H1 (cell line): ENCODE measurements around the gene MAPKAPK2. TPM values are rescaled to one million over a fixed set of nuclear protein-coding genes. Genes with fewer than 3 reads are reported as not detected.

ENCODE experiments used
- CTCF ChIA-PET: fragments of 300-600 bp; sonication (Branson Sonifier 250); formaldehyde crosslinking; loops from one replicate; lab custom pipeline; 2021; ENCODE audit not compliant: partially characterized antibody; lab: Charles Lee
- POLR2A ChIA-PET: fragments of 300-600 bp; sonication (Branson Sonifier 250); formaldehyde crosslinking; loops from one replicate; lab custom pipeline; 2021; ENCODE audit warnings: inconsistent platforms; ENCODE audit not compliant: partially characterized antibody; lab: Charles Lee
- DNase-seq, 2 experiments: peaks; one replicate each; pipeline versions ENCODE4 v3.0.0 to v3.0.0-alpha.2; 2010 to 2022; ENCODE audit warnings: low spot score in 2 of 2, low read depth in 1 of 2, mixed read lengths in 1 of 2
- FAIRE-seq: peaks from 2 replicates; lab custom pipeline; 2011; peaks lifted over from hg19 to GRCh38; lab: Jason Lieb, UNC
- H2AFZ ChIP-seq: 2 replicates; pipeline ENCODE4 v1.8.1; 2012; ENCODE audit warnings: low read length, inconsistent platforms
- H2AK5ac ChIP-seq: 2 replicates; pipeline ENCODE4 v1.6.1; 2013; ENCODE audit warnings: low read depth, low read length
- H2BK120ac ChIP-seq: replicated peaks from 2 replicates; pipeline ENCODE3; 2013; ENCODE audit warnings: low read depth, low read length, inconsistent platforms
- H2BK12ac ChIP-seq: 2 replicates; pipeline ENCODE4 v1.6.1; 2013; ENCODE audit warnings: low read depth, low read length
- H2BK15ac ChIP-seq: 2 replicates; pipeline ENCODE4 v1.6.1; 2013; ENCODE audit warnings: low read length
- H2BK20ac ChIP-seq: 2 replicates; pipeline ENCODE4 v1.6.1; 2013; ENCODE audit warnings: low read length
- H2BK5ac ChIP-seq: 2 replicates; pipeline ENCODE4 v1.6.1; 2013; ENCODE audit warnings: low read depth, low read length
- H3K14ac ChIP-seq: 2 replicates; pipeline ENCODE4 v1.6.1; 2013; ENCODE audit warnings: inconsistent platforms; ENCODE audit not compliant: insufficient read length
- H3K18ac ChIP-seq: 2 replicates; pipeline ENCODE4 v1.6.1; 2013; ENCODE audit warnings: low read length; ENCODE audit errors: extremely low read depth
- H3K23ac ChIP-seq: 2 replicates; pipeline ENCODE4 v1.6.1; 2013; ENCODE audit warnings: inconsistent platforms; ENCODE audit not compliant: insufficient read length
- H3K23me2 ChIP-seq: 2 replicates; pipeline ENCODE4 v1.6.1; 2013; ENCODE audit warnings: low read depth, low read length
- H3K27ac ChIP-seq: 2 replicates; pipeline ENCODE4 v1.6.1; 2011; ENCODE audit warnings: low read depth, low read length, inconsistent platforms
- H3K27me3 ChIP-seq, 4 experiments: replicated peaks in 1 of 4; 1 replicate in 1 of 4; 2 replicates in 3 of 4; pipeline versions ENCODE4 v1.6.1 to v1.8.1; 2011 to 2013; ENCODE audit warnings: low read length in 3 of 4, mild to moderate bottlenecking in 3 of 4, inconsistent platforms in 2 of 4, mixed read lengths in 2 of 4, moderate library complexity in 1 of 4; ENCODE audit not compliant: control insufficient read depth in 3 of 4, insufficient read depth in 3 of 4; ENCODE audit errors: extremely low read depth in 1 of 4
- H3K36me3 ChIP-seq, 4 experiments: 2 replicates each; pipeline versions ENCODE4 v1.6.1 to v1.8.1; 2011 to 2013; ENCODE audit warnings: mild to moderate bottlenecking in 4 of 4, low read length in 3 of 4, moderate library complexity in 2 of 4, control low read depth in 1 of 4, inconsistent platforms in 1 of 4; ENCODE audit not compliant: insufficient read depth in 4 of 4, control insufficient read depth in 2 of 4
- H3K4ac ChIP-seq: replicated peaks from 2 replicates; pipeline ENCODE3; 2013; ENCODE audit warnings: low read length, low read depth, mixed read lengths, inconsistent platforms; ENCODE audit not compliant: insufficient read length
- H3K4me1 ChIP-seq, 4 experiments: replicated peaks in 1 of 4; 1 replicate in 1 of 4; 2 replicates in 3 of 4; pipeline versions ENCODE4 v1.6.1 to v1.8.1; 2011 to 2013; ENCODE audit warnings: low read length in 3 of 4, inconsistent platforms in 2 of 4, mixed read lengths in 1 of 4; ENCODE audit not compliant: insufficient read depth in 4 of 4, control insufficient read depth in 3 of 4
- H3K4me2 ChIP-seq, 2 experiments: 2 replicates each; pipeline versions ENCODE4 v1.6.1 to v1.8.1; 2011 to 2013; ENCODE audit warnings: low read depth in 2 of 2, low read length in 2 of 2, control low read depth in 1 of 2, inconsistent platforms in 1 of 2, mild to moderate bottlenecking in 1 of 2; ENCODE audit not compliant: insufficient read depth in 1 of 2
- H3K4me3 ChIP-seq, 4 experiments: fragments of 200-600, 300-600 bp in 1 of 4; sonication (generic), shearing (Covaris generic), sonication (Bioruptor Twin) in 1 of 4; 2 replicates each; pipeline versions ENCODE4 v1.5.1 to v1.8.1; 2011 to 2016; ENCODE audit warnings: low read length in 4 of 4, low read depth in 3 of 4, control low read depth in 2 of 4, inconsistent platforms in 2 of 4, mild to moderate bottlenecking in 2 of 4, mixed read lengths in 1 of 4, moderate library complexity in 1 of 4; ENCODE audit not compliant: insufficient read depth in 2 of 4; ENCODE audit errors: extremely low read depth in 1 of 4
- H3K56ac ChIP-seq: replicated peaks from 2 replicates; pipeline ENCODE3; 2013; ENCODE audit warnings: low read depth, mild to moderate bottlenecking, mixed read lengths, low read length, inconsistent platforms; ENCODE audit not compliant: insufficient read length
- H3K79me1 ChIP-seq: 2 replicates; pipeline ENCODE4 v1.6.1; 2013; ENCODE audit warnings: low read depth, low read length, control low read depth
- H3K79me2 ChIP-seq, 2 experiments: 2 replicates each; pipeline versions ENCODE4 v1.6.1 to v1.8.1; 2012 to 2013; ENCODE audit warnings: low read length in 2 of 2, mild to moderate bottlenecking in 2 of 2, inconsistent platforms in 1 of 2; ENCODE audit not compliant: insufficient read depth in 2 of 2, control insufficient read depth in 1 of 2
- H3K9ac ChIP-seq, 4 experiments: replicated peaks in 1 of 4; 1 replicate in 1 of 4; 2 replicates in 3 of 4; pipeline versions ENCODE4 v1.6.1 to v1.8.1; 2011 to 2013; ENCODE audit warnings: low read depth in 3 of 4, low read length in 3 of 4, control low read depth in 2 of 4, mild to moderate bottlenecking in 2 of 4, moderate library complexity in 2 of 4, inconsistent platforms in 1 of 4; ENCODE audit errors: extremely low read depth in 1 of 4
- H3K9me3 ChIP-seq, 2 experiments: 2 replicates each; pipeline versions ENCODE4 v1.6.1 to v1.8.1; 2012 to 2013; ENCODE audit warnings: mild to moderate bottlenecking in 2 of 2, moderate library complexity in 2 of 2, control low read depth in 1 of 2, inconsistent platforms in 1 of 2, low read depth in 1 of 2, low read length in 1 of 2, mixed read lengths in 1 of 2; ENCODE audit not compliant: insufficient read depth in 2 of 2
- H4K20me1 ChIP-seq, 2 experiments: replicated peaks in 1 of 2; 2 replicates each; pipeline versions ENCODE3 to v1.8.1; 2011 to 2013; ENCODE audit warnings: inconsistent platforms in 2 of 2, low read length in 2 of 2, mild to moderate bottlenecking in 1 of 2; ENCODE audit not compliant: insufficient read depth in 2 of 2, control insufficient read depth in 1 of 2
- H4K5ac ChIP-seq: 2 replicates; pipeline ENCODE4 v1.6.1; 2013; ENCODE audit warnings: low read length, low read depth, mixed read lengths, inconsistent platforms; ENCODE audit not compliant: insufficient read length
- H4K8ac ChIP-seq: 2 replicates; pipeline ENCODE4 v1.8.0; 2013; ENCODE audit warnings: mild to moderate bottlenecking, moderate library complexity, low read length, inconsistent platforms; ENCODE audit not compliant: insufficient read depth; ENCODE audit errors: extremely low read depth
- H4K91ac ChIP-seq: replicated peaks from 2 replicates; pipeline ENCODE3; 2013; ENCODE audit warnings: low read length, mixed read lengths, inconsistent platforms; ENCODE audit not compliant: insufficient read length
- FOSL1 ChIP-seq: IDR thresholded peaks from 2 replicates; pipeline ENCODE4 v1.6.1; 2011; ENCODE audit warnings: mild to moderate bottlenecking, low read depth, low read length, moderate library complexity; ENCODE audit not compliant: insufficient read depth
- NRF1 ChIP-seq: IDR thresholded peaks from 2 replicates; pipeline ENCODE4 v1.6.1; 2011; ENCODE audit warnings: mild to moderate bottlenecking, low read depth, low read length, improper control_type of control experiment
- RNF2 ChIP-seq: fragments of 200-900, 300-1000 bp; sonication (generic); IDR thresholded peaks from 2 replicates; pipeline ENCODE4 v1.7.1; 2016; ENCODE audit warnings: borderline replicate concordance, low read depth, mild to moderate bottlenecking, antibody characterized with exemption, low read length; ENCODE audit not compliant: poor library complexity, severe bottlenecking; ENCODE audit errors: missing control alignments
- SP4 ChIP-seq: IDR thresholded peaks from 2 replicates; pipeline ENCODE4 v1.6.1; 2012; ENCODE audit warnings: low read length, inconsistent platforms
- TAF1 ChIP-seq: IDR thresholded peaks from 2 replicates; pipeline ENCODE4 v1.6.1; 2011; ENCODE audit warnings: mild to moderate bottlenecking, low read depth, low read length
- WGBS, 2 experiments: shearing (Covaris generic) in 1 of 2; methylation state at CpG; one replicate each; pipeline versions ENCODE4 v1.1.6 to v1.1.7; 2013 to 2015; ENCODE audit warnings: low lambda C conversion rate in 2 of 2, mixed read lengths in 2 of 2, inconsistent platforms in 1 of 2, low coverage in 1 of 2, missing lambda C conversion rate in 1 of 2; ENCODE audit not compliant: insufficient replicate concordance in 2 of 2, insufficient coverage in 1 of 2, insufficient read length in 1 of 2; ENCODE audit errors: extremely low coverage in 1 of 2, missing lambda C conversion rate in 1 of 2; 5-methylcytosine and 5-hydroxymethylcytosine counted together
- polyA plus RNA-seq, 7 experiments: library from polyadenylated mRNA; depleted of rRNA in 3 of 7; stranded (reverse) in 5 of 7; unstranded in 2 of 7; fragments of >200 nt in 5 of 7; fragments of 200-250 nt in 2 of 7; gene quantifications; 1 replicate in 5 of 7; 2 replicates in 1 of 7; 4 replicates in 1 of 7; pipeline versions ENCODE4 v1.2.1 to v1.2.3, GENCODE V29; 2011 to 2013; ENCODE audit warnings: missing spikeins in 2 of 7, mixed read lengths in 2 of 7
- total RNA-seq: library from RNA; stranded (reverse); fragmentation: NEBNext Ultra II Directional; extraction: Animal tissue kit (Norgen Biotek cat#: 25700); gene quantifications from 2 replicates; pipeline ENCODE4 v1.2.1, GENCODE V29; 2021

Gene MAPKAPK2
- total and polyA plus RNA-seq, 2 of the 8 experiments (the other 6 are each of a cell fraction or from before 2014, with no cell fraction given) = 27.5 to 44.9 TPM

DNA sequence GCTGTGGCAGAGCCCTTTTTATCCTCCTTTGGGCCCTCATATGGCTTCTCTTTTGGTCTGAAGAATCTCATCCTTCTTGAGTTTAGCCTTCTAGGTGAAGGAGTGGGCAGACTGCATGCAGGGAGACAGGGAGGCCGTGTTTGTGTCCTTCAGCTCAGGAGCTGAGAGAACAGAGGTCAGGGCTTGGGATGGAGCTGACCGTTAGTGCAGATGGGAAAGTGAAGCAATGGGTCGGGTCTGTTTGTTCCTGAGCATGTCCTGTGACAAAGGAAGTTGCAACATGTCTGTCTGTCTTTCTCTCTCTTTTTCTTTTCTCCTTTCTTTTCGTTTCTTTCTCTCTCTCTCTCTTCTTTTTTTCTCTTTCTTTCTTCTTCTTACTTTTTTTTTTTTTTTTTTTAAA is 14.9 kb downstream of the MAPKAPK2 start:
- no peak overlapping the region for H4K91ac ChIP-seq
- no peak overlapping the region for H3K23ac ChIP-seq
- POLR2A ChIA-PET = interaction anchor here (1.0 to 1.1 kb wide), 2 partner anchors 12 to 15 kb away, joined by 3 read pairs; no protein-coding TSS in a partner anchor
- peaks cover 8 to 32% (median 23%) of the 10 kb centered on the region in 4 experiments for H3K4me1 ChIP-seq
- no peaks in the 10 kb centered on the region; the same call in 1 of the 2 replicates for H3K23me2 ChIP-seq
- no peak overlapping the region for H2BK5ac ChIP-seq
- peaks cover 0 to 58% of the 10 kb centered on the region in 2 experiments; a peak in 3 of 4 replicates for H3K79me2 ChIP-seq
- no peak overlapping the region for H3K4ac ChIP-seq
- H4K8ac ChIP-seq = no peak overlapping the region
- no peaks in the 10 kb centered on the region for H3K9me3 ChIP-seq
- CTCF ChIA-PET = interaction anchor here (1.5 to 5.2 kb wide), 5 partner anchors 10 to 36 kb away, joined by 3 to 27 read pairs (median 13); no protein-coding TSS in a partner anchor
- DNase-seq = no peak
- H3K27ac ChIP-seq = no peak overlapping the region
- H3K36me3 ChIP-seq = no peaks in the 10 kb centered on the region
- peaks cover 21 to 35% of the 10 kb centered on the region in 2 experiments for H4K20me1 ChIP-seq
- H4K5ac ChIP-seq = no peak overlapping the region
- H2BK120ac ChIP-seq = no peak overlapping the region
- no peak overlapping the region for H3K9ac ChIP-seq
- H2BK12ac ChIP-seq = no peak overlapping the region
- H3K27me3 ChIP-seq = no peaks in the 10 kb centered on the region; a peak in 1 of 7 replicates
- 95% methylated on average over 4 of the region's 4 CpGs; no CpG with 5 or more reads in 1 of the 2 experiments for WGBS, 2 experiments
- H2BK20ac ChIP-seq = no peak overlapping the region
- no peak overlapping the region for H3K56ac ChIP-seq
- FAIRE-seq = no peak
- H3K4me3 ChIP-seq = no peak overlapping the region
- H3K4me2 ChIP-seq = no peak overlapping the region
- no peak overlapping the region for H2BK15ac ChIP-seq
- no peak overlapping the region for H3K18ac ChIP-seq
- peaks cover 8% of the 10 kb centered on the region; the same call in 1 of the 2 replicates for H3K79me1 ChIP-seq
- no peak overlapping the region for H2AK5ac ChIP-seq
- no peak overlapping the region for H2AFZ ChIP-seq
- H3K14ac ChIP-seq = no peak overlapping the region
- TF ChIP-seq SP4 = no peak
- no peak for TF ChIP-seq FOSL1
- TF ChIP-seq NRF1 = no peak
- no peak for TF ChIP-seq RNF2
- TF ChIP-seq TAF1 = no peak
